CD4-positive, alpha-beta T cell treated with Interleukin-6 for 4 hours (primary cell): Measurements from ENCODE around the gene HLCS.

Experiments
- DNase-seq: peaks from one replicate; pipeline ENCODE4 v3.0.0-alpha.2; 2020; ENCODE audit warnings: mixed read lengths

HLCS gene

DNA sequence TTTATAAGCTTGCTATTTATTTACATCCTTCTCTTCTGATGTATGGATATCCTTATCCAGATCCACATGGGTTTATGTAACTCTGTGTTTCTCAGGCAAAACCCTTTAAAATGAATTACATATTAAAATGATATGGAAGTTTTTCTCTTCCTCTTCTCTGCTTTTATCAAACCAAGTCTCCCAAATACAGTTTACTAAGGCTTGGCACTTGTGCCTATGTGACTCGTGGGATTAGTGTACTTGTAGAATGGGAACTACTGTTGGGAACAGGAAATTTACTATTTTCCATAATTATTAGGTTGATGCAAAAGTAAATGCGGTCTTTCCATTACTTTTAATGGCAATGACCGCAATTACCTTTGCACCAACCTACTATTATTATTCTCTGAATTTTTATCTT, 252.7 kb downstream of the HLCS start:
- no peak for DNase-seq

DNA sequence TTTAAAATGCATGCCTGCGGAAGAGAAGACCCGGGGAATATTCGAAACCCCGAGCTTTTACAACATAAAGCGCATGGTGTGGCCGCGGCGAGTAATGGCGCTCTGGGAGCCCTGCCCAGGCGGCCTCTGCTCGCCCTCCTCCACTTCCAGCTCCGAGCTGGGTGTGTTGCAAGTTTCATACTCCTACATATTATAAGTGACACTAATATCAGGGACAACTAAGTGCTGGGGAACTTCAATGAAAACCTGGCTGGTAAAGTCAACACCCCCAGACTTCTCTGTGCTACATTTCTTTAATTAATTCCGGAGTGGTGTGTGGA, 255.8 kb downstream of the HLCS start:
- no peak for DNase-seq

DNA sequence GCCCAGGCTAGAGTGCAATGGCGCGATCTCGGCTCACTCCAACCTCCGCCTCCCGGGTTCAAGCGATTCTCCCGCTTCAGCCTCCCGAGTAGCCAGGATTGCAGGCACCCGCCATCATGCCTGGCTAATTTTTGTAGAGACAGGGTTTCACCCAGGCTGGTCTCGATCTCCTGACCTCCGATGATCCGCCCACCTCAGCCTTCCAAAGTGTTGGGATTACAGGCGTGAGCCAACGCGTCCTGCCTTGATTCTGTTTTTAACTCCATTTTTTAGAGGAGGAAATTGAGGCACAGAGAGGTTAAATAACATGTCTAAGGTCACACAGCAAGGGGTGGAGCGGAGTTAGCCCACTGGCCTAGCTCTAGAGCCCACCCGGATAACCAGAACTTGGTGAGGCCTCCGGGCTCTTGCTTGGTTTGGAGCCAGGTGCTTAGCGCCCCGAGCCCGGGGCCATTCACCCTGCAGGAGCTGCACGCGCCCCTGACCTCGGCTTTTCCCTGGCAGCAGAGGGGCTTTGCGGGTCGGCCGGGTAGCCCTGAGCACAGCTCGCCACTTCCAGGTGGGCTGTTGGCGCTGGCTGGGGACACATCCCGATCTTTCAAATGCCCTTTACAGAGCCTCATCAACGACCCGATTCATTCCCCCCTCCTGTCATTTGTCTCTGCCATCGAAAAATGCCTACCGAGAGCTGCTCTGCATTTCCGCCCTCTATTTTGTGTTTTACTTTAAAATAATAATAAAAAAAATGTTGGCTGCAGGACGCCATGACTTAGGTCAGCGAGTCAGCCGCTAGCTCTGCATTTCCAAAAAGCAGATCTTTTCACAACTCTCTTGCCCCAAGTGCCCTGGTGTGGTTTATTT, 256.4 kb downstream of the HLCS start:
- DNase-seq: no peak

- DNase-seq: no peak
Observed at GRCh38 chr21:36709030-36709867, 257.2 kb downstream of the HLCS start.

DNA sequence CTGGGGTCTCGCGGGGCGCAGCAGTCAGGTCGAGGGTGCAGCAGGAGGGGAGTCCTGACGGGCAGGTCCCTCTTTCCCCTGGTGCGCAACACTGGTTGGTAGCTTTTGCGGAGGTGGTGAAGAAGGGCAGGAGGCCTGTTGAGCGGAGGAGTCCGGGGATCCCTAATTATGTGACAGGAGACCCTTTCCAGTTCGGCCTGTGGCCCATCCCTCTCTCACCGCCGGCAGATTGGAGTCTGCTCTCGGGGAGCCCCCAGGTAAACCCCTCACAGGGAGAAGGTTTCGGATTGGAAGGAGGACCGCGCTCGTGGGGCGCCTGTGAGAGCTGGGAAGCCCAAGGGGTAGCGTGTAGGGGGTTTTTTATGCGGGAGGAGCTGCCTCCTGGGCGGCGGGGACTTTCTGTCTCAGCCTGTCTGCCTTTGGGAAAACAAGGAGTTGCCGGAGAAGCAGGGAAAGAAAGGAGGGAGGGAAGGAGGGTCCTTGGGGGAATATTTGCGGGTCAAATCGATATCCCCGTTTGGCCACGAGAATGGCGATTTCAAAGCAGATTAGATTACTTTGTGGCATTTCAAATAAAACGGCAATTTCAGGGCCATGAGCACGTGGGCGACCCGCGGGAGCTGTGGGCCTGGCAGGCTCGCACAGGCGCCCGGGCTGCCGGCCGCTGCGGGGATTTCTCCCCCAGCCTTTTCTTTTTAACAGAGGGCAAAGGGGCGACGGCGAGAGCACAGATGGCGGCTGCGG, 258.0 kb downstream of the HLCS start:
- no peak for DNase-seq

DNA sequence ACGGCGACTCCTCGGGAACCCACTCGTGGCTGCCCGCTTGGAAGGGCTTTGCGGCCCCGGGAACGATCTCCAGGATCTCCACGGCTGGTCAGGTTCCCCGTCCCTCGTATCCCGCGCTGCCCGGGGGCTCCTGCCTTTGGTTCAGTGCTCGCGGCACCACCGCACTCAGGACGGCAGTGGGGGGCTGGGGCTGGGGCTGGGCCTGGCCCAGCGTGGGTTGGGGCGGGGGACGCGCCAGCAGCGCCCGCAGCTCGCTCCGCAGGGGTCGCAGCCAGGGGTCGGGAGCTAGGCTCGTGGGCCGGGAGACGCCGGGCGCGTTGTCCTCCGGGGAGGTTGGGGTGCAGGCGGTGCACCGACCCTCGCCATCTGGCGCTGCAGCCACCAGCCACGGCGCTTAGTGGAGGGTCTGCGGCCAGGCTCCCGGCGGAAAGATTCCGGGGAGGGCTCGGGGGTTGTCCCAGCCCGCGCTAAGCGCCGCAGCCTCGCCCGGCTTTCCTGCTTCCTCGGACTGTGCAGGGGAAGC, 258.6 kb downstream of the HLCS start:
- no peak for DNase-seq

DNA sequence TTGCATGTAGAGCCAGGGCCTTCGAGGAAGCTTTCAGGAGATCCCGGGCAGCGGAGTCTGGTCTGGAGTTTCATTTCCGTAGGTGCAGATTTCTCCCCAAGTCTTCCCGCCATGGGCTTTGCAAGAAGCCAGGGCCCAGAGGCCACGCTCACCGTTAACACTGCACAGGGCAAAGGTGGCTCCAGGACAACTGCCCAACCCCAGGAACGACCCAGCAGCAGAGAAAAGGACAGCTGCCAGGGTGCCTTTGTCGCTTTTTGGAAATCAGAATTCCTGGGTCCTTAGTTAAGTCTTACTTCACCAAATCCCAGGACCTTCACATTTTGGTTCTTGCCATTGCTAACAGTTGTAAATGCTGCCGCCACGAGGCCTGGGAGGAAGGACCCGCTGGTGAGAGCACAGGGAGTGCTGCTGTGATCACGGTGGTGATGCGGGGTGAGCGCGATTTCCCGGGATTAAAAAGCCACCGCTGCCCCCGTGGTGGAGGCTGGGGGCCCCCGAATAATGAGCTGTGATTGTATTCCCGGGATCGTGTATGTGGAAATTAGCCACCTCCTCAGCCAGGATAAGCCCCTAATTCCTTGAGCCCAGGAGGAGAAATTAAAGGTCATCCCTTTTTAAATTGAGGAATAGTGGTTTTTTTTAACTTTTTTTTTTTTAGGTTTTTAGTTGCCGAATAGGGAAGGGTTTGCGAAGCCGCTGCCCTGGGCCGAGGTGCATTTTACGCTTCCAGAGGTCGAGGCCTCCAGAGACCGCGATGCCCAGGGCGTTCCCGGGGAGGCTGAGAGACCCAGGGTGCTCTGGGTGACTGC, 259.3 kb downstream of the HLCS start:
- DNase-seq: no peak

DNA sequence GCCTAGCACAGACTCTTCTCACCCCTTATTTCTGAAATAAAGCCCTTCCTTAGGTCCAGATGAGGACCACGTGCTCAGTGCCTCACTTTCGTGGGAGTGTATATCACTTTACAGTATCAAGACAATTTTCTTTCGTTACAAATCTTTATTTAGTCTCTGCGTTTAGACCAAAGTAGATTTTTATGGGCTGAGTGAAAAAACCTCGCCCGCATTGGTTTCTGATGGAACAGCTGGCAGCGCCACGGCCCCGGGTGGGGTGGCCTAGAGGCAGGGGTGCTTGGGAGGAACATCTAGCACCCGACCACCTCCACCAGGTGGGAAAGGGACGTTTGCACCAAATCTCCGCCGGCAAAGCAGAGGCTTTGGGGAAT, 260.0 kb downstream of the HLCS start:
- no peak for DNase-seq

GRCh38 chr21:36705679-36706481, 260.6 kb downstream of the HLCS start:
- DNase-seq: peak; percentile 12

- no peak for DNase-seq
Observed at GRCh38 chr21:36704958-36705678, 261.4 kb downstream of the HLCS start.

DNA sequence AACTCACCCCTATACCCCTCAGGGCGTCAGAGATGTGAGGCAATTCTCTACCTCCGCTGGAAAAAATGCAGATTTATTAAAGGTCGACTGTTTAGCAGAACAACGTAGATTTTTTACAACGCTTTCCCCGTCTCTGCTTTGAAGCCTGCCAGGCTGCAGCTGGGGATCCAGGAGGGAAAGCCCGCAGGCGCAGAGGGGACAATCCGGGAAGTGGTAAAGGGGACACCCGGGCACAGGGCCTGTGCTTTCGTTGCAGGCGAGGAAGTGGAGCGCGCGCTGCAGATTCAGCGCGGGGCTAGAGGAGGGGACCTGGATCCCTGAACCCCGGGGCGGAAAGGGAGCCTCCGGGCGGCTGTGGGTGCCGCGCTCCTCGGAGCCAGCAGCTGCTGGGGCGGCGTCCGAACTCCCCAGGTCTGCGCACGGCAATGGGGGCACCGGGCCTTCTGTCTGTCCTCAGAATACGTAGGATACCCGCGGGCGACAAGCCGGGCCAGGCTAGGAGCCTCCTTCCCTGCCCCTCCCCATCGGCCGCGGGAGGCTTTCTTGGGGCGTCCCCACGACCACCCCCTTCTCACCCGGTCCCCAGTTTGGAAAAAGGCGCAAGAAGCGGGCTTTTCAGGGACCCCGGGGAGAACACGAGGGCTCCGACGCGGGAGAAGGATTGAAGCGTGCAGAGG, 262.1 kb downstream of the HLCS start:
- DNase-seq: no peak

DNA sequence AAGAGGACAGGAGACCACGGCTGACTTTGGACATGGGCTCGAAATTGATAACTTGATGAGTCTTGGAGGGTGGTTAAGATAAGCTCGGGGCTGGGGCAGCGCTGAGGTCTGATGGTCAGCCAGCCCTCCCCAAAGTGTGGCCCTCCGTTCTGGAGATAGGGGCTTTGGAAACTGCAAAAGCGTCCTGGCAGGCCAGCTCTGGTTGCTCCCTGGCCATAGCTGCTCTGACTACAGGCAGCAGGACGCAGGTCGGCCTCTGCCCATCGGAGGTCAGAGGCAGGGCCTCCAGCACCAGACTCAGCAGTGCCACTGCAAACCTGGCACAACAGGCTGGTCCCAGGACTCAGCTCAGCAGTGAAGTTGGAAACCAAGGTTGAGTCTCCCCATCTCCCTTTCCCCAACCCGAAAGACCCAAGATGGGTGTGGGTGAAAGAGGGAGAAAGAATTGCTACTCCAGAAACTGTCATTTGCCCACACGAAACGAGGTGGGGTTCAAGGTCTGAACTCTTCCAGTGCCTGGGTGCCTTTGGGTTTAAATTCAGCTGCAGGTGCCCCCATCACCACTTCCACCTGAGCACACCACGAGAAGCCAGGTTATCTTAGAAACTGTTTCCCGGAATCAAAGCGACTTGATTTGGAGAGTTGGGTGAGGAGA, 262.7 kb downstream of the HLCS start:
- DNase-seq: no peak

DNA sequence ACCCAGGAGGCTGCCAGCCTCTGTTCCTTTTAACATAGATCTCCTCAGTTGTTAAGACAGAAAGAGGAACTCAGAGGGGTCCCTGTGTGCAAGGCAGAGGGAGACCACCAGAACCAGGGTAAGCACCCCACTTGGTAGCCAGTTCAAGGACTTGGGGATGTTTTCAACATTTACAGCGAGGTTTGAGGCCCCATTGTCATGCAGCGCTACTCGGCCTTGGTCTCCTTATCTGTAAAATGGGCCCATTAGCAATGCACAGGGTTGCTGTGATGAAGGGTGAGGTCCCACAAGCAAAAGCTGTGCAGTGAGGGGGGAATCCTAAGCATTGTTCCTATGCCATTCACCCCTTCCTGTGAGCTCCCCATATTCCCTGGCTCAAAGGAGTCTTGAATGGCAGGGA, 263.3 kb downstream of the HLCS start:
- no peak for DNase-seq

GRCh38 chr21:36702622-36702968, 263.9 kb downstream of the HLCS start:
- no peak for DNase-seq

DNA sequence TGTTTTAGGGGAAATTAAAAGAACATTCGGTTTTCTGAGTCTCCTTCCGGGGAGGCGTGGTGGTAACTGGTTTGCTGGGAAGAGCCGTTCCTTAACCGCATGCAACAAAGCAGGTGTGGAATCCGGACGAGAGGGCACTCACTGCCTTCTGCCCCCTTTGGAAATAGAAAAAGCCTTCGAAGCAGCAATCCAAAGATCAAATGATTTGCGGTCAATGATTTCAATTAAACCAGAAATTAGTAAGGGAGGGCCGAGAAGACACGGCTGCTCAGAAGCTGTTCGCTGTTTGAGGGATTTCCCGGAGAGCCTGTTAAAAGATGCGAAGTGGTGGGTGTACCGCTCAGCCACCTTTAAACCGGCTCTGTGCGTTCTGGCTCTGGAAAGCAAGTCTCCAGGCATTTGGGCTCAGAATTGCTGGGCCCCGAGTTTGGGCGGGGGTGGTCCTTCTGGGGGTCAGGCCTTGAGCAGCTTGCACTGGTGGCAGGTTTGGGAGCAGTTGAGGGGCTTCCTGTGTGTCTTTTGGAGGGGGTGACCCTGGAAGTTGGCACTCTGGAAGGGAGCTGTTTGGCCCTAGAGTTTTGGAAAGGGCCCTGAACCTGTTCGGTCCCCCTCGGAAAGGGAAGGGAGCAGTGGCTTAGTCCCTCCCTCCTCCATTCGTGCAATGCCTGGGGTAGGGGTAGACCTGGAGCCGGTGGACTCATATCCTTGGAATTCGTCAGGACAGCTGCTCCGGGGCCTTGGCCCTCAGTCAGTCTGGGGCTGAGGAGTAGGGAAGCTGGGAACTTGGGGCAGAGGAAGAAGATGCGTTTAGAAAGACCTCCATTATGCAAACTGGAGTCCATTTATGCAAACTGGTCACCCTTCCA, 264.5 kb downstream of the HLCS start:
- no peak for DNase-seq

- DNase-seq: no peak
Observed at GRCh38 chr21:36700971-36701755, 265.3 kb downstream of the HLCS start.
